Gastroesophageal sphincter (tissue), 4 donors: ENCODE data around the gene NBDY. TPM values are rescaled to one million over a fixed set of nuclear protein-coding genes. Genes with fewer than 3 reads are reported as not detected.
A peak's percentile ranks its signal among the peaks of the same experiment; 100 is the strongest.
"Not testable (repeated sequence)": the region's sequence is repeated elsewhere in the genome, so short reads cannot be mapped to it uniquely, and the experiment has no call there.

Source experiments
- ATAC-seq: fragments of 150-250 bp; one replicate; pipeline ENCODE4 v1.9.1; 2016; ENCODE audit warnings: mild to moderate bottlenecking, moderate library complexity
- H3K27ac ChIP-seq, 4 donors: fragments of 200-600 bp; sonication (generic) in 3 of 4; 1 replicate in 3 of 4; 2 replicates in 1 of 4; pipeline ENCODE4 v1.5.1; 2016 to 2019
- H3K27me3 ChIP-seq: fragments of 200-600 bp; sonication (generic); one replicate; pipeline ENCODE4 v1.5.1; 2019
- H3K36me3 ChIP-seq, 2 donors: fragments of 200-600 bp; sonication (generic); one replicate each; pipeline ENCODE4 v1.5.1; 2019; ENCODE audit warnings: control low read depth in 1 of 2
- H3K4me1 ChIP-seq, 3 donors: fragments of 200-600 bp; sonication (generic); 1 replicate in 2 of 3; 2 replicates in 1 of 3; pipeline ENCODE4 v1.5.1; 2016 to 2019; ENCODE audit warnings: control low read depth in 2 of 3
- H3K4me3 ChIP-seq, 2 donors: fragments of 200-600 bp; sonication (generic); one replicate each; pipeline ENCODE4 v1.5.1; 2019; ENCODE audit warnings: mild to moderate bottlenecking in 1 of 2, moderate library complexity in 1 of 2
- H3K9me3 ChIP-seq, 3 donors: fragments of 200-600 bp; sonication (generic); one replicate each; pipeline ENCODE4 v1.5.1; 2017 to 2019; ENCODE audit warnings: control low read depth in 2 of 3
- CTCF ChIP-seq, 4 experiments: fragments of 200-600 bp in 2 of 4; fragments of 450-650 bp in 2 of 4; sonication (generic) in 1 of 4; IDR thresholded peaks; one replicate each; pipeline ENCODE4 v1.5.1; 2017 to 2019; ENCODE audit warnings: antibody characterized with exemption in 4 of 4, mild to moderate bottlenecking in 2 of 4, moderate library complexity in 2 of 4
- EP300 ChIP-seq: sonication (generic); formaldehyde crosslinking; IDR thresholded peaks from one replicate; pipeline ENCODE4 v1.6.1; 2017; ENCODE audit warnings: antibody characterized with exemption, mild to moderate bottlenecking
- POLR2A ChIP-seq, 2 donors: fragments of 450-650 bp; IDR thresholded peaks; one replicate each; pipeline ENCODE4 v1.6.1; 2017; ENCODE audit warnings: antibody characterized with exemption in 2 of 2, mild to moderate bottlenecking in 2 of 2, moderate library complexity in 1 of 2
- POLR2AphosphoS5 ChIP-seq: sonication (generic); formaldehyde crosslinking; IDR thresholded peaks from one replicate; pipeline ENCODE4 v1.6.1; 2017; ENCODE audit warnings: antibody characterized with exemption
- WGBS, 2 donors: methylation state at CpG; one replicate each; pipeline ENCODE4 v1.1.5; 2018; ENCODE audit warnings: low coverage in 1 of 2; 5-methylcytosine and 5-hydroxymethylcytosine counted together
- total RNA-seq, 4 donors: library from RNA; depleted of rRNA; stranded (reverse); fragments of >200 nt; gene quantifications; one replicate each; pipeline ENCODE4 v1.1.0, GENCODE V29; 2016

NBDY gene
- 10 to 100 TPM in 3 of 4 donors, 1 to 10 TPM in 1; 6.6 to 16.0 (median 12.0) TPM for total RNA-seq

DNA sequence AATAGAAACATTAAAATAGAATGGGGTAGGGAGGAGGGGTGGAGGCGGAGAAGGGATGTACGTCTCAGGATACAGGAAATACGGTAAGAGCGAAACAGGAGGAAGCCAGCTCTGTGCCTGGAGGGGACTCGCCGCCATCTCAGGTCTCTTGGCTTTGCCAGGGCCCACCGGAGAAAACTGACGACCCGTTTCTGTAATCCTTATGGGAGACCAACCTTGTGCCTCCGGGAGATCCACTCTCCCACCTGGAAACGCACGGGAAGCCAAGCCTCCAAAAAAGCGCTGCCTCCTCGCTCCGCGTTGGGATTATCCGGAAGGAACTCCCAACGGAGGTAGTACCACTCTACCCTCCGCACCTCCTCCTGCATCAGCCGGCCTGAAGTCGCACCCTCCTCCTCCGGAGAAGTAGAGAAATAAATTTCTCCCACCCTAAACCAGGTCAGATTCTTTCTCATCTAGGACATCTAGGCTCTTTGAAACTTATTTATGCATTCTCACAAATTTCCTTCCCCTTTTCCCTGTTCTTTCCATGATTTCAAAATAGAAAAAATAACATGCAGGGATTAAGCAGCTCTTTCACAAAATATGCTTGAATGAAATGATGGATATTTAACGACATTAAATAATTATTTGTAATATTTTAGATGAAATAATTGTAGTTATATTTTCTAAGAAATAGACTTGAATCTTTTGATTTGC is at the start of gene NBDY:
TSS of gene NBDY (plus strand) at position 92 of the 699 bp plus-strand sequence. CDS start at position 203, 111 bp downstream.
- no peak for TF ChIP-seq EP300
- no peak for TF ChIP-seq CTCF (IDR thresholded peaks at IDR 0.05)
- TF ChIP-seq POLR2A (IDR thresholded peaks at IDR 0.05): no peak
- peaks cover 0 to 18% (median 0%) of the 10 kb centered on the region in 3 donors for H3K4me1 ChIP-seq
- H3K36me3 ChIP-seq: no peaks in the 10 kb centered on the region
- 0 to 6% methylated on average over 14 to 23 of the region's 23 CpGs for WGBS, 2 donors
- H3K9me3 ChIP-seq: no peaks in the 10 kb centered on the region
- peak; percentile 67 for ATAC-seq
- peak within 1 kb of the TSS; percentile 60 to 84 for H3K4me3 ChIP-seq
- peak within 1 kb of the TSS; percentile 72 to 82 (median 80) for H3K27ac ChIP-seq
- no peaks in the 10 kb centered on the region for H3K27me3 ChIP-seq

DNA sequence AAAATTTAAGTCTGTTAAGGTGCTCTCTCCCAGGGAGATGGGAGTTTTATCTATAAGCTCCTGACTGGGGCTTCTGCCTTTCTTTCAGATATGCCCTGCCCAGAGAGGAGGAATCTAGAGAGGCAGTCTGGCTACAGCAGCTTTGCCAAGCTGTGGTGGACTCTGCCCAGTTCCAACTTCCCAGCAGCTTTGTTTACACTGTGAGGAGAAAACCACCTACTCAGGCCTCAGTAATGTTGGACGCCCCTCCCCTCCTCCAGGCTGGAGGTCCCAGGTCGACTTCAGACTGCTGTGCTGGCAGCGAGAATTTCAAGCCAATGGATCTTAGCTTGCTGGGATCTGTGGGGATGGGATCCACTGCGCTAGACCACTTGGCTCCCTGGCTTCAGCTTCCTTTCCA is 24.5 kb upstream of the NBDY start:
- not testable (repeated sequence) for H3K4me1 ChIP-seq, ATAC-seq, H3K27me3 ChIP-seq, H3K9me3 ChIP-seq, H3K36me3 ChIP-seq, H3K4me3 ChIP-seq, H3K27ac ChIP-seq
- no CpG with 5 or more reads among the region's 4 CpGs for WGBS, 2 donors

DNA sequence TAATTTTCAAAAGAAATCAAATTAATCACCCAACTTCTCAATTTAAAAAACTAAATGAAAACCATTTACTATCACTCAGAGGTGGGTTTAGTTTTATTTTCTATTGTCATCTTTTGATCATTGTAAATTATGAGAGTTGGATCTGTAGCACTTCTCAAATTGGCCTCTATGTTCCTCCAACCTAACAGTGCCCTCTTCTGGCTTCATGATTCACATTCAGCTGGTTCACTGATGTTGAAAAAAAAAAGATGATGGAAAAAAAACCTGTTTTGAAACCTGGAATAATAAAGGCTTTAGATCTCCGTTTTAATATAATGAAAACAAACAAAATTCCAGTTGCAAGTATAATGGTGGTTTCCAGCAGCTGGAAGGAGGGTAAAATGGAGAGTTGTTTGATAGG is 2.4 kb upstream of the NBDY start:
- H3K4me3 ChIP-seq: no peak overlapping the region
- no peak for ATAC-seq
- no peak overlapping the region for H3K27ac ChIP-seq
- no peaks in the 10 kb centered on the region for H3K9me3 ChIP-seq
- no peaks in the 10 kb centered on the region for H3K27me3 ChIP-seq
- WGBS, 2 donors: 0 to 17% methylated on average over 1 of the region's 1 CpG
- TF ChIP-seq POLR2A (IDR thresholded peaks at IDR 0.05): no peak
- peak; percentile 20 to 65 (median 42) for TF ChIP-seq CTCF (IDR thresholded peaks at IDR 0.05)
- TF ChIP-seq EP300: no peak
- TF ChIP-seq POLR2AphosphoS5: no peak
- no peaks in the 10 kb centered on the region for H3K36me3 ChIP-seq
- peaks cover 0 to 11% (median 0%) of the 10 kb centered on the region in 3 donors for H3K4me1 ChIP-seq

DNA sequence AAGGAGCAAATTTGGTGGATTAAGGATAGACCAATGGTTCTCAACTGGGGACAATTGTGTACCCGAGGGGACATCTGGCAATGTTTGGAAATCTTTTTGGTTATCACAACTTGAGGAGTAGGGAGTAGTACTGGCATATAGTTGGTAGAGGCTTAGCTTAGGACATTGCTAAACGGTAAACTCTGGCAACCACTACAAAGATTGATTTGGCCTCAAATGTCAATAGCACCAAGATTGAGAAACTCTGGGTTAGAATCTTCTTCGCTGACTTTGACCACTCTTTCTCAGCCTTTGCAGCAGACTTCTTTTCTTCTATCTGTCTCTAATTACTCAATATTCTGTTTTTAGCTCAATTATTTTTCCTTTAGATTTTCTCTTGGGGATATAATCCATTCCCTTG is 1.5 kb upstream of the NBDY start:
- Histone ChIP-seq H3K4me3 (no peak overlapping the region), H3K4me1 (peaks cover 0 to 18% (median 0%) of the 10 kb centered on the region in 3 donors), H3K27me3 (no peaks in the 10 kb centered on the region), H3K27ac (no peak overlapping the region), H3K9me3 (no peaks in the 10 kb centered on the region), H3K36me3 (no peaks in the 10 kb centered on the region)
- no peak for ATAC-seq
- WGBS, 2 donors: 54 to 57% methylated on average over 2 to 3 of the region's 3 CpGs
- TF ChIP-seq POLR2AphosphoS5 (no peak), EP300 (no peak), CTCF (IDR thresholded peaks at IDR 0.05) (no peak), POLR2A (IDR thresholded peaks at IDR 0.05) (no peak)

- no peak for TF ChIP-seq CTCF (IDR thresholded peaks at IDR 0.05)
- TF ChIP-seq POLR2A (IDR thresholded peaks at IDR 0.05): no peak
- no peak for TF ChIP-seq EP300
- TF ChIP-seq POLR2AphosphoS5: no peak
- Histone ChIP-seq H3K27me3 (no peaks in the 10 kb centered on the region), H3K36me3 (no peaks in the 10 kb centered on the region), H3K4me3 (peak overlapping the region in 1 of 2 donors; percentile 60), H3K4me1 (peaks cover 0 to 18% (median 0%) of the 10 kb centered on the region in 3 donors), H3K9me3 (no peaks in the 10 kb centered on the region), H3K27ac (peak overlapping the region in 1 of 4 donors; percentile 82)
- ATAC-seq: no peak
- WGBS, 2 donors: 21 to 30% methylated on average over 2 of the region's 2 CpGs
Measured at GRCh38 chrX:56728321-56728720, 722 bp upstream of the NBDY start.
